Stimulated activated CD8-positive, alpha-beta memory T cell treated with anti-CD3 and anti-CD28 coated beads, Interleukin-4, amount 100 ng/mL, for 4 hours (primary cell): ENCODE results near the gene PDE6H.

Source experiments
- DNase-seq, 2 donors: peaks; one replicate each; pipeline ENCODE4 v3.0.0-alpha.2; 2020; ENCODE audit warnings: low read depth in 2 of 2, low spot score in 1 of 2

PDE6H gene

DNA sequence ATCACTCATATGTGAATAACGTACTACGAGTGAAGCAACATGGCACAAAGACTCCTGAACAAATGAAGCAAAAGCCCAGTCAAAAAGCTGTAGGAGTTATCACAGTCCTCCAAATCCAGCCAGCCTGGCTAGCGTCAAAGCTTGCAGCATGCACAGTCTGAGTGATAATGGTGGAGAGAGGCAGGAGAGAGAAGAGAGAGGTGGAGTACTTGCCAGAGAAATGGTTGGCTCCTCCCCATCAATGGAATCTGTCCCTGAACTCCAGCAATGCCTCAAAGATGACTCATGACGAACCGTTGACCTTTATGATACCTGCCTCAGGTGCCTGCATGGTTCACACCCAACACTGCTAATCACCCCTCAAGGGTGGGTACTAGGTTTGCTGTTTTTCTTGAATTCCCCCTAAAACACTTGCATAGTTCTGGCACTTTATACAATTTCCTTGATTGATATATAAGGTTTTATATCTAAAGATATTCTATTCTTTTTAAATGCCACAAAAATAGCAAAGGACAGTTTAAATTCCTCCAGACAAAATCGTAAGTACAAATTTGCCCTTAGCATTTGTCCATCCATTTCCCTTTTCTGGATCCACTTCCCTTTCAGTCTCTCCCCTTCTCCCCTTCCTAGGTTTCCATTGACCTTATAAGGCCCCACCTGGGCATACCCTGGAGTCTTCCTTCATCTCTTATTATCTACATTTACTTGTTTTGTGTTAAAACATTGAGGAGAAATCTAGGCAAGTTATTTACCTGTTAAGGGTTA lies 21.7 kb upstream of the PDE6H start:
- no peak for DNase-seq

DNA sequence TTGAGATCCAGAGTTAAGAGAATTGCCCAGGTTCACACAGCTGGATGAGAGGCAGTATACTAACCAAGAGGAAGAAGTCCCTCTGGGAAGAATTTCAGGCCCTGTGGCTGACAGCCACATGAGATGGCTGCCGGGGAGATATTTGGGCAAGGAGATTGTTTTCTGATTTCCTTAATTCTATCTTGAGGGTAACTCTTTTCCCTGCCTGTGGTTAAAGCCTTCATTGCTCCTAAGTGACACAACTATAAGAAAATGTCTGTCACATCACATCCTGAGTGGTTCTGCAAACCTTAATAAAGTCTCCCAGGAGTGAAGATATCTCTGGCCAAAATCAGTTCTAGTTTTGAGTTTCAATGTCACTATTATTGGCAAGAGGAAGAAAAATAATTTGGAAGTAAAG lies 21.0 kb upstream of the PDE6H start:
- DNase-seq: no peak

DNA sequence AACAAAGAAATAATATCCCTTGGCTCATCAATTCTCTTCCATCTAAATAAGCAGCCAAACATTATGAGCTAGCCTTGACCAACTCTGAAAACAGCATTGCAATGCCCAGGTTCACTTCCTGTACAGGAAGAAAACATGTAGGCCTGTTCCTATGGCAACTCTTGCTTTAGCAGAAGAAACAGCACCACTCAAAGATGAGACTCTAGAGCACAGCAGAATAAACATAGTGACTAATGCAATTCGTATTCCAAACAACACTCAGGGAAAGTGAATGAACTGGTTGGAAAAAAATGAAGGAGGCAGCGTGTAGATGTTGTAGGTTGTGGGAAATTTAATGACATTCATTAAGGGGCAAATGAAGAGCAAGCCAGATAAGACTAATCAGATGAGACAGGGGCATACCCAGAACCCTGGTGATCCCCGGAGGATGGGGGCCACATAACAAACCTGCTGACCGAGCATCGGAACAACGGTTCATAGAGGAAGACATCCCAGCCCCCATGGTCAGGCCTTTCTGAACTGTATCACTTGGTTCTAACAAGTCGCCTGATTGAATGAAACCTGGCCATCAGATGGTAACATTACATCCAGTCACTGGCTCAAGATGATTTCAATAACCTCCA lies 20.4 kb upstream of the PDE6H start:
- no peak for DNase-seq

DNA sequence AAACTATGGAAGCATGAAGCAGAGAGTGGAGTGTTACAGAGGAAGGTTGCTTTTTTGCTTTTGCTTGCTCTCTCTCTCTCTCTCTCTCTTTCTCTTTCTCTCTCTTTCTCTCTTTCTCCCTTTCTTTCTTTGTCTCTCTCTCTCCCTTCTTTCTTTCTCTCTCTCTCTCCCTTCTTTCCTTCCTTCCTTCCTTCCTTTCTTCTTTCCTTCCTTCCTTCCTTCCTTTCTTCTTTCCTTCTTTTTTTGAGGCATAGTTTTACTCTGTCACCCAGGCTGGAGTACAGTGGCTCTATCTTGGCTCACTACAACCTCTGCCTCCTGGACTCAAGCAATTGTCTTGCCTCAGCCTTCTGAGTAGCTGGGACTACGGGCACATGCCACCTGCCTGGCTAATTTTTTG lies 19.1 kb upstream of the PDE6H start:
- DNase-seq: no peak

DNA sequence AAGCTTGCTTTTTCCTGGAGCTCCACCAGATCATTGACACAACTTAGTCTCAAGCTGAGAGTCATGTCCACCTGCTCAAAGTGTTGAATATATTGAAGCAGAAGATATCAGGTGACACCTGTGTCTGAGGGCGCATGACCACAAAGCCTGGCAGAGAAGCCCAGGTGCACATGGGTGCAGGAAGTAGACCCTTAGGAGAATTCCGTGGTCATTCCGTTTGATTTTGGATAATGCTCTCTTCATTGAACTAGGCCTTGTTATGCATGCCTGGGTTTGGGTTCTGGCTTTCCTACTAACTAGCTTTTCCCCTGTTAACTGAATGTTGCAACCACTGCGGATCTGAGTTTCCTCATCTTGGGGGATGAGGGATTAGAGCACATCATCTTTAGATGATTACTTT lies 18.6 kb upstream of the PDE6H start:
- DNase-seq: no peak

DNA sequence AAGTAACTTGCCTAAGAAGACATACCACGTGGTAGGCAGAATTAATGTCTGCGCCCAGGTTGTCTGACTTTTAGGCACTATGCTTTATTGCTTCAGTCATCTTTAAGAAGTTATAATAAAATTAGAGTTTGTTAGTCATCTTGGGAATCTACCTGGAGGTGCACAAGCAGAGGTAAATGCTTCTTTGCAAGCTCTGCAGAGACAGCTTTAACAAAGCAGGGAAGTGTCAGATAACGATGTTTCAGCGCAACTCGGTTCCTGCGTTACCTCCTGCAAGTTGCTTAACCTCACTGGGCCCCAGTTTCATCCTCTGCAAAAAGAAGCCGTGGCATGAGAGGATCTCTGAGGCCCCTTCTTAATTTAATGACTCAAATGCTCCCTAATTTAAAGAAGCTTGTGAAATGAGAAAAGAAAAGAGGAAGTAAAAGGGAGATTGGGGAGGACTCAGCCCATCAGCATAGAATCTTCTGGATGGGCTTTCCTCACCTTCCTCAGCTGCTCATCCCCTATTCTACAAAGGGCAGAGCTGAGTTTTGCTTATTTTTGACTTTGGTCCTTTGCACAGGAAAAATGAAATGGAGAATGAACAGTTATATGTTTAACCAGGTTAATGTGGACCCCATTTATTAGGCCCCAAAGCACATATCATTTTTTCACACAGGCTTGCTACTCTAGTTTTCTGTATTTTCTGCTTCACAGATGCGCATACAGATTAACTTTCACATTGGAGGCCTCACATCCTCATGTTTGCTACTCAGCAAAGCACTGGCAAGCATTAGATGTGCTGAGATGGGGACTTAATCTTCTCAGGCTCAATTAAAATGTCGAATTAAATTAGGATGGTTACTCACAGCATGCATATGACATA lies 16.6 kb upstream of the PDE6H start:
- no peak for DNase-seq

DNA sequence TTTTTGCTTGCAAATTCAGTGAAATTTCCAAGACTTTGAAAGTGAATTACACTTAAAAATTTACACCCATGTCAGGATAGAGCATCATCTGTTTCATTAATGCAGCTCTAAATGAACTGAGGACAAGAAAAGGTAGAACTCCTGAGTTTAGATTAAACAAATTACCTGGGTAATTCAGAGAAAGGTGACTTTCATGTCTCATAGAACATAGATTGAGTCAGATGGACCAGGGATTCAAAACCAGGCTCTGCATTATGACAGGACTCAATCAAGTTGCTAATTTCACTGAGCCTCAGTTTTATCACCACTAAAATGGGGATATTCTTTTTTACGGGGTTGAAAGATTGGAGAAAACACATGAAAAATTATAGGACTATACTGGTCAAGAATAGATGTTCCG lies 15.9 kb upstream of the PDE6H start:
- DNase-seq: no peak

DNA sequence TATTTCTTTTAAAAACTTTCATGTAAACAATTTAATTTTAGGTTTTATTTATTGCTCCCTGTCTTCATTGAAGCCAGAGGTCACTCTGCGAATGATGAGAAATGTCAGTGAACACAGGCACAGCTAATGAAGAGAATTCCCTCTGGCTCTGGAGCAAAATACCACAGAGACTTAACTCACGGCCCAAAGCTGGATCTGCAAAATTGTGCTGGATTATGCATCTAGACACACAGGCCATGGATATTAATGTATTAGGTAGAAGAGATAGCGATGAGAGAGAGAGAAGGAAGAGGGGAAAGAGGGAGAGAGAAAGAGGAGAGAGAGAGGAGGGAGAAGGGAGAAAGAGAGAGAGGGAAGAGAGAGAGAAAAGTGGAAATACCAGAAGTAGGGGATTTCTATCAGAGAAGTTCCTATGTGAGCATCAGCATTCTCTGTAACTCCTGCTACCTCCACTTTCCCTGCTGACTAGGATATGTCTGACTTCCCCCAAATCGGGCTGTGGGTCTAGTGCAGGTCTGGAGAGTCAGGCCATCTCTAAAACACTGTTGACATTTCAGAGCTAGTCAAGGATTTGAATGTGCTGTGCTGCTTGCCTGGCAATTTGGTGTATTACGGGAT lies 15.2 kb upstream of the PDE6H start:
- DNase-seq: no peak

DNA sequence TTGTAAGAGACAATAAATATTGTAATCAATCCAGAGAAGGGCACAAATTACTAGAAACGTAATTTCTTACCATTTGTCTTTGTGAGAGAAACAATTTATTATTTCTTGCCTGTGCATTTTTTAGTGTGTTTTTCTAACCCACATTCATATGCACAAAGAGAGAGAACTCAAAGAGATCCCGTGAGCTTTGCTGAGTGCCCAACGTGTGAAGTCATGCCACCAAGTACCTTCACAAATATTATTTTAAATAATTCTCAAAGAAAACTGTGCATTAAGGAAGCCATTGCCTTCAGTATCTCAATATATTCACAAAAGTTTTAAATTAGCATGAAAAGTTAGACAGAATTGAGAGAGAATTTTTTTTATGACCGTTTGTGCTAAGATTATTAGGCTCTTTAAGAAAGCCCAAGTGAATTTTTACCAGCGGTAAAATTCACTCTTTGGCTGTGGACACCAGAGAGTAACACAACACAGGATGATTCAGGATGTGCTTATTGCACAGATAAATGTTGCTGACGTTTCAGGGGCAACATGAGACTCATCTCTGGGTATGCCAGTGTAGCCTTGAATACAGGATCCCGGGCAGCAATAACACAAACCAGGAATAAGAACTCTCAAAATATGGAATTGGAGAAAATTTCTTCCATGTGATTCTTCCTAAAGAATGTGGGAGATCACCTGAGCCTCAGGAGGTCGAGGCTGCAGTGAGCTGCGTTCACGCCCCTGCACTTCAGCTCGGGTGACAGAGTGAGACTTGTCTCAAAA lies 14.3 kb upstream of the PDE6H start:
- no peak for DNase-seq

DNA sequence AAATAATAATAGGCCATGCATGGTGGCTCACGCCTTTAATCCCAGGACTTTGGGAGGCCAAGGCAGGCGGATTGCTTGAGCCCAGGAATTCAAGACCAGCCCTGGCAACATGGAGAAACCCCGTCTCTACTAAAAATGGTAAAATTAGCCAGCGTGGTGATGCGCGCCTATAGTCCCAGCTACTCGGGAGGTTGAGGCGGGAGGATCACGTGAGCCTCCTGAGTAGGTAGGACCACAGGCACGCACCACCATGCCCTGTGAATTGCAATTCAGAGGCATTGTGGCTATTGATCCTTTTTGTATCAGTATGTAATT lies 13.8 kb upstream of the PDE6H start:
- DNase-seq: no peak

DNA sequence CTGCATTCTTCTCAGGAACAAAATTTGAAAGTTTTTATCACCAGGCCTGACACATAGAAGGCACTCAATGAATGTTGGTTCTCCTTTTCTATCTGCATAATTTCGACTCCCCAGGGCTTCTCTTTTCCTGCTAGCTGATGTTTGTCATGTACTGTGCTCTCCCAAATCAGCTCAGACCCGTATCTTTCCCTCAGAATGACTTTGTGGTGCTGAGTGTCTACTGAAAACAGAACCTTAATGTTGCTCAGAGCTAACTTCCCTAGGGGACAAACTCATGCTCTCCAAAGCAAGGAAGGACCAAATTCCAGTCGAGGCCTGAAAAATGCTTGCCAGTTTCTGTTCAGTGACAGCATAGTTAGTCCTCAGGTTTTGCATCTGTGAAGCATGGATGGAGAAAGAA lies 13.4 kb upstream of the PDE6H start:
- no peak for DNase-seq

DNA sequence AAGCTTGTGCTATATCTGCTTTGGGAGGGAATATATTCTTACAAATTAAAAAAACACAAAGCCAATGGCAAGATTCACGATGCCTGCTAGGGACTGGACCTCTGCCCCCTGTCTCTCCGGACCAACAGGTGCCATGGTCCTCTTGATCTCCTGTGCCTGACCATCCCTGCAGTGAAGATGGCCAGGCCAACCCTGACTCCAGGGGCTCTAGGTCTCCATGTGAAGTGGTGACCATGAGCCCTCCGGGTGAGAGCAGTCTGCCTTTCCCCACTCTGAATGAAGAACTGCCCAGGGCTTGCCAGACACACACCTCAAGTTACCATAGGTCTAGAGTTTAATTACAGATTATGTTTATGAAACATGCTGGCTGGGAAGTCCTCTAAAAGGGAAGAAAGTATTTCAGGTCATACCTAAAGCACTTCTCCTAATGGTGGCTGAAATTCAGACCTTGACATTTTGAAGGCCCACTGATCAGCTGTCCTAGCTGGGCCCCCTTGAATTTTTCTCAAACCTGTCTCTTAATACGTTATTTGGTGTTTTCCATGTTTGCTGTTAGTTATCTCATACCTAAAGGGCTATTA lies 12.8 kb upstream of the PDE6H start:
- DNase-seq: no peak

DNA sequence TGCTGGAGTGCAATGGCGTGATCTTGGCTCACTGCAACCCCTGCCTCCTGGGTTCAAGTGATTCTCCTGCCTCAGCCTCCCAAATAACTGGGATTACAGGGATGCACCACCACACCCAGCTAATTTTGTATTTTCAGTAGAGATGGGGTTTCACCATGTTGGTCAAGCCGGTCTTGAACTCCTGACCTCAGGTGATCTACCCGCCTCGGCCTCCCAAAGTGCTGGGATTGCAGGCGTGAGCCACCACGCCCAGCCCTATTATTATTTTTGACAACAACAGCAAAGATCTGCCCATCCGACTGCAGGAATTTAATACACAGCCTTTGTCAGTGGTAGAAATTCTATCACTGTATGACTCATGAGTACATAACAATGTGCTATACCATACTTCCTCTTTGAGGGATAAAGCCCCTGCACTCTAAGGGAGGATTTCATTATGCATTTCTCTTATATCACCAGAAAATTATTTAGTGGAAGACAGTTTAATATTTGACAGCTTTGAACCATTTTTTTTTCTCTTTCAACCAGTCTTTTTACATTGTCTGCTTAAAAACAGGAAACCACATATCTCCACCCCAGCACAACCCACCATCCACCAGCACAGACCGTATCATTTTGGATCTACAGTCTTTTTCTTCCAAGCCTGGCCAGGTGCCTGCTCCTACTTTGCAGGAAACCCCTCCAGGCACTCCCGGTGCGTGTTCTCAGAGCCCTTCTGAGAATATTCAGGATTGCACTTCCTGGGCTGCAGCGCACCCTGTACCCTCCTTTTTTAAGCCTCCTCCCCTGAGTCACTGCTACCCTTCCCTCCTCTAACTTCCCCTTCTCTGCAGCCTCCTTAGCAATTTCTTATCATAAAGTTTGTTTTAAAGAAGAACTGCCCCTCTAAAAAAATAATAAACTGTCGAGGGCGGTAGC lies 12.0 kb upstream of the PDE6H start:
- no peak for DNase-seq

DNA sequence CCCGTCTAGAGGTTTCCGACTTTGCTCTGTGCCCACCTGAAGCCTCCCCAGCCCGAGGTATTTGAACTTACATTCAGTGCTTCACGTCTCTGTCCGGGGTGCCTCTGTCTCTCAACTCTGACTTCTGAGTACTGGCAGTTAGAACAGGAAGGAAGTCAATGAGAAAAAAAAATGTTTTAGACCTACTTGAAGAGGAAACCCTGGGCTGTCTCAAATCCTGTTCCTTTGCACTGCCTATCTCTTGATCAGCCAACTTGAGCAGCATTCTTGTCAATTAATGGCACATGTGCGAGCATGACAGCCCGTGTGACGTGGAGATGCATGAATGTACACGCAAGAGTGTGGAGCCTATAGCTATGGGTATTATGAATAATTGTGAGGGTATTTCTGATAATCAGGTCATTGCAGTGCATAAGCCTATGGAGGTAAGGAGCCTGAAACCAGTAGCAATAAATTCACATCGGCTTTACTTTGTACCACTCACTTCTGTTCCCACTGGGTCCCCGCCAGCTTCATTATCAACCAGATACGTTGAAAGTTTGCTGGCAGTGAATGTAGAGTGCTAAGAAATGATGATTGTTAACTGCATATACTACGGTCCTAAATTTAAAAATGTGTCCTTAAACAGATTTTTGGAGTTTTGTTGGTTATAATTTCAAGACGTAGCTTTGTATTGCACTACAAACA lies 11.2 kb upstream of the PDE6H start, which contains the start of gene ARHGDIB:
ARHGDIB (minus strand) TSS at position 136 of the 687 bp plus-strand sequence. CDS start 10,889 bp downstream, outside the sequence.
- peak in 1 of 2 donors; percentile 51 for DNase-seq

DNA sequence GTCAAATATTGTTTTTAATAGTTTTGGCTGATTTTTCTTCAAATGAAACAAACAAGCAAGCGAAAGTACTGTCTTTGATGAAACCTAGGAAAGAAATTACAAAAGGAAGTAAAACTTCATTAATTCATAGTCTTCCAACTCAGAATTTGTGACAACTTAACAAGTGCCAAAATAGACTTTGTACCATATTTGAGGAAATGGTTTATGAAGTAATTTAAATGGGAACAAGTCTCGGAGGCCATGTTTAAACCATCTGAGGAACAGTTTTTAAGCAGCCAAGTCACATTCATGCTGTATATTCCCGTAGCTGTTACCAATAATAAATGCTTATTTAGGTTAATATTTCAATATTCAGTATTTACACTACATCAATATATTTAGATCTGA lies 10.7 kb upstream of the PDE6H start:
- no peak for DNase-seq

DNA sequence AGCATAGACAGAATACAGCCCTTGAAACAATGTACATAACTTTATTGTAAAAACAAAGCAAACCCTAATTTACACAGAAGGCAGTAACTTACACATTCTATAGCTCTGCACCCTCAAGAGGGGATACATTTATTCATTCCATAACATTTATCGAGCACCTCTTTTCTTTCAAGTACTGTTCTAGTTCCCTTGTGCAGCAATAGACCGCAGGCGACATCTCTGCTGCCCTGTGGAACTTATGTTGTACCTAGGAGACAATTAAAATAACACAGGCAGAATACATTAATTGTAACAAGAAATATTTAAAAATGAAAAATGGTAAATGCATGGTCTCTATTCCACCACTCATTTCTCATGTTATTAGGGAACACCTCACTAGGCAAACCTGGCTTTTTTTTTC lies 10.0 kb upstream of the PDE6H start:
- no peak for DNase-seq

DNA sequence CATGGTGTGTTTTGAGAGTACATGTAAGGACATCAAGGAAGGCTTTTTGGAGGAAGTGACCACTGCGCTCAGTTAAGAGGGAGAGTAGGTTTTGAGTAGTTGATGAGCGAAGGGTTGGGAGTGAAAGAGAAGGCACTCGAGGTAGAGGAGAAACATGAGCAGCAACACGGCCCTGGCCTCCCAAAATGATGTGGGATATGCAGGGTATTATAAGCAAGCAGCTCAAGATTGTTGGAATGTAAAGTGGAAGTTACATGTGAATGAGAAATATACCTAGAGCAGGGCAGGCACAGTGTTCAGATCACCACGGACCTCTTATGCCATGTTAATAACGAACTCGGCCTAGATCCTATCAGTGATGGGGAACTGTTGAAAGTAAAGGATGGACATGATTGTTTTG lies 9.3 kb upstream of the PDE6H start:
- no peak for DNase-seq

DNA sequence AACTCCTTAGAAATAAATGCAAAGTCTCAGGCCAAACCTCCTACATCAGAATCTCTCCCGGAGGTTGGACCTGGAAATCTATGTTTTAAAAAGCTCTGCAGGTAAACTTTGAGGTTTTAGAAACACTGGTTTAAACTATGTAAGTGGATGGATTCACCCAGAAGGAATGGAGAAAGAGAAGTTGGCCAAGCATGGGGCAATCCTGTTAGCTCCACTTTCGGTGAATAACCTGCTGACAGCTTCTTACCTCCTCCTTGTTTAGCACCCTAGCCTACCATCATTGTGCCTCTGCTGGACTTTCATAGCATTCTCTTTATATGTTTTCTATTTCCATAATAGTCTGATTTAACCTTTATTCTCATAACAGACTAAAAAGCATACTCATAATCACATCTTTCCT lies 8.4 kb upstream of the PDE6H start:
- no peak for DNase-seq

DNA sequence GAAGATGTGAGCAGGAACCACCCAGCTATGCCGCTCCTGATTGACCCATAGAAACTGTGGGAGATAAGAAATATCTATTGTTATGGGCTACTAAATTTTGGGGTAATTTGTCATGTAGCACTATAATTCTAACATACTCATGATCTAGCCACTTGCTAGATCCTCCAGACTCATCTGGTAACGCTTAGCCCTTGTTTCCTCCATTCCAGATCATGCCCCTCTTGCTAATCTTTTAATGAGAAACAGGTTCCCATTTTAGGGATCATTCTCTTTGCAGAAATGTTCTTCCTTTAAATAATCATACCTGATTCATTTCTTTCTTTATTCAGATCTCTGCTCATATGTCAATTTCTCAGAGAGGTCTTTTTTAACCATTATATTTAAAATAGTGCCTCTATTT lies 7.6 kb upstream of the PDE6H start:
- DNase-seq: no peak
